Panc1 (cell line): ENCODE results near the gene PHC3. TPM values are rescaled to one million over a fixed set of nuclear protein-coding genes. Genes with fewer than 3 reads are reported as not detected.

Experiments used
- ATAC-seq: fragments of 200-7000 bp; cut with Tn5 transposase; 2 replicates; pipeline ENCODE4 v1.9.1; 2020; ENCODE audit warnings: mild to moderate bottlenecking, moderate library complexity
- BruUV-seq: library from RNA; stranded (reverse); fragments of 400-500 nt; replicated peaks from 2 replicates; lab custom pipeline; 2021; lab: Mats Ljungman, UMichigan
- CTCF ChIA-PET: fragments of 300-600 bp; sonication (Branson Sonifier 250); formaldehyde crosslinking; loops from one replicate; lab custom pipeline; 2022; ENCODE audit warnings: antibody characterized with exemption; lab: Charles Lee
- POLR2A ChIA-PET: fragments of 300-600 bp; sonication (Branson Sonifier 250); formaldehyde crosslinking; loops from one replicate; lab custom pipeline; 2022; ENCODE audit warnings: antibody characterized with exemption; lab: Charles Lee
- DNase-seq: peaks from one replicate; pipeline ENCODE4 v3.0.0-alpha.2; 2010; ENCODE audit warnings: low read depth, low spot score
- H3K27ac ChIP-seq: 2 replicates; pipeline ENCODE4 v1.5.1; 2011; ENCODE audit warnings: mild to moderate bottlenecking, low read length, inconsistent platforms
- H3K27me3 ChIP-seq: fragments of 200-500 bp; sonication (Bioruptor generic); 2 replicates; pipeline ENCODE4 v1.6.0; 2014; ENCODE audit warnings: low read length, inconsistent platforms; ENCODE audit not compliant: control insufficient read depth, insufficient read depth
- H3K36me3 ChIP-seq: fragments of 200-500 bp; sonication (Bioruptor generic); 2 replicates; pipeline ENCODE4 v1.5.1; 2014; ENCODE audit warnings: inconsistent platforms, mild to moderate bottlenecking, low read length, moderate library complexity; ENCODE audit not compliant: control insufficient read depth, insufficient read depth
- H3K4me1 ChIP-seq: 2 replicates; pipeline ENCODE4 v1.5.1; 2011; ENCODE audit warnings: inconsistent platforms, mild to moderate bottlenecking, low read length, moderate library complexity; ENCODE audit not compliant: control insufficient read depth, insufficient read depth
- H3K4me3 ChIP-seq, 2 experiments: 2 replicates each; pipeline ENCODE4 v1.5.1; 2011 to 2012; ENCODE audit warnings: low read depth in 2 of 2, low read length in 2 of 2, mild to moderate bottlenecking in 2 of 2, inconsistent platforms in 1 of 2, moderate library complexity in 1 of 2
- H3K9me3 ChIP-seq: fragments of 200-500 bp; sonication (Bioruptor generic); 2 replicates; pipeline ENCODE4 v1.5.1; 2014; ENCODE audit warnings: low read depth, mild to moderate bottlenecking, inconsistent platforms, low read length, moderate library complexity; ENCODE audit not compliant: control insufficient read depth, insufficient read depth
- CTCF ChIP-seq: fragments of 450-650 bp; IDR thresholded peaks from 2 replicates; pipeline ENCODE4 v1.5.1; 2017; ENCODE audit warnings: mild to moderate bottlenecking
- POLR2AphosphoS5 ChIP-seq: IDR thresholded peaks from 2 replicates; pipeline ENCODE4 v1.6.1; 2012; ENCODE audit warnings: mild to moderate bottlenecking, low read depth, low read length, moderate library complexity
- REST ChIP-seq, 2 experiments: IDR thresholded peaks; 2 replicates each; pipeline ENCODE4 v1.6.1; 2011 to 2012; ENCODE audit warnings: low read depth in 2 of 2, control low read depth in 1 of 2, low read length in 1 of 2, mild to moderate bottlenecking in 1 of 2, moderate library complexity in 1 of 2; ENCODE audit not compliant: insufficient read depth in 1 of 2
- SIN3A ChIP-seq: IDR thresholded peaks from 2 replicates; pipeline ENCODE4 v1.6.1; 2012; ENCODE audit warnings: low read depth, mild to moderate bottlenecking, low read length, moderate library complexity, borderline replicate concordance; ENCODE audit not compliant: insufficient read depth
- TCF7L2 ChIP-seq: IDR thresholded peaks from 2 replicates; pipeline ENCODE4 v1.6.1; 2011; ENCODE audit warnings: mild to moderate bottlenecking, low read depth, low read length, inconsistent platforms
- in situ Hi-C: cut with HindIII; loops from 2 replicates; pipeline ENCODE4 v1.10.0; 2016; ENCODE audit warnings: low sequenced_read_pairs, low pct_unique_long_range_greater_than_20kb
- intact Hi-C: fragments of 100-400 bp; cut with micrococcal nuclease; formaldehyde crosslinking; loops from one replicate; pipeline ENCODE4 v1.10.0; 2022; ENCODE audit not compliant: unreplicated experiment
- total RNA-seq: library from RNA; stranded (reverse); gene quantifications from one replicate; pipeline ENCODE4 v1.2.1, GENCODE V29; 2021; ENCODE audit not compliant: unreplicated experiment

The PHC3 gene
- total RNA-seq, 1 experiment from 2014 or later: 53.8 TPM

- CTCF ChIA-PET: interaction anchor here (0.7 kb wide), 1 partner anchor 17 kb away, joined by 9 read pairs; no protein-coding TSS in a partner anchor
- H3K4me1 ChIP-seq: no peaks in the 10 kb centered on the region
- no peaks in the 10 kb centered on the region for H3K36me3 ChIP-seq
- no peak overlapping the region for H3K27ac ChIP-seq
- no peak for DNase-seq
- no TSS peak for BruUV-seq
- TF ChIP-seq REST (IDR thresholded peaks at IDR 0.05; ENCODE audit: insufficient read depth in 1 of 2, low read depth in 2 of 2, low read length in 1 of 2) (no peak), TCF7L2 (no peak), POLR2AphosphoS5 (no peak), SIN3A (no peak), CTCF (no peak)
- POLR2A ChIA-PET: interaction anchor here (0.5 kb wide), 1 partner anchor 24 kb away, joined by 15 read pairs; no protein-coding TSS in a partner anchor
- in situ Hi-C loops (no loop called here), intact Hi-C loops (no loop called here)
- H3K9me3 ChIP-seq: no peaks in the 10 kb centered on the region
- peaks cover 10% of the 10 kb centered on the region; the same call in 1 of the 2 replicates for H3K27me3 ChIP-seq
- ATAC-seq: no peak
- H3K4me3 ChIP-seq: no peak overlapping the region
Observed at GRCh38 chr3:170204023-170204472, 22.5 kb upstream of the PHC3 start.

- no TSS peak for BruUV-seq
- intact Hi-C loops (no loop called here), in situ Hi-C loops (no loop called here)
- ChIA-PET POLR2A (interaction anchor here (0.5 kb wide), 1 partner anchor 23 kb away, joined by 15 read pairs; no protein-coding TSS in a partner anchor), CTCF (no interaction called here)
- TF ChIP-seq SIN3A (no peak), CTCF (no peak), POLR2AphosphoS5 (no peak), TCF7L2 (no peak), REST (IDR thresholded peaks at IDR 0.05; ENCODE audit: insufficient read depth in 1 of 2, low read depth in 2 of 2, low read length in 1 of 2) (no peak)
- Histone ChIP-seq H3K36me3 (no peaks in the 10 kb centered on the region), H3K4me3 (no peak overlapping the region), H3K27ac (no peak overlapping the region), H3K4me1 (no peaks in the 10 kb centered on the region), H3K27me3 (peaks cover 10% of the 10 kb centered on the region; the same call in 1 of the 2 replicates), H3K9me3 (no peaks in the 10 kb centered on the region)
- ATAC-seq (no peak), DNase-seq (no peak)
Observed at GRCh38 chr3:170203457-170203856, 21.9 kb upstream of the PHC3 start.
